Muscle layer of duodenum (tissue), 2 donors: ENCODE measurements around the gene SH3BGR.

Source experiments
- H3K27ac ChIP-seq: one replicate; pipeline ENCODE4 v1.7.0; 2013; ENCODE audit warnings: mild to moderate bottlenecking, low read length
- H3K27me3 ChIP-seq: one replicate; pipeline ENCODE4 v1.7.0; 2013; ENCODE audit warnings: low read depth, mild to moderate bottlenecking, control low read depth, low read length
- H3K36me3 ChIP-seq, 2 donors: one replicate each; pipeline ENCODE4 v1.7.0; 2013; ENCODE audit warnings: low read length in 2 of 2, control low read depth in 1 of 2, mild to moderate bottlenecking in 1 of 2; ENCODE audit not compliant: insufficient read depth in 2 of 2, control insufficient read depth in 1 of 2
- H3K4me1 ChIP-seq, 2 donors: one replicate each; pipeline ENCODE4 v1.7.0; 2013; ENCODE audit warnings: low read length in 2 of 2, mild to moderate bottlenecking in 2 of 2, control low read depth in 1 of 2, moderate library complexity in 1 of 2; ENCODE audit not compliant: insufficient read depth in 2 of 2, control insufficient read depth in 1 of 2
- H3K4me3 ChIP-seq, 2 donors: one replicate each; pipeline ENCODE4 v1.7.0; 2013; ENCODE audit warnings: low read length in 2 of 2, low read depth in 1 of 2, mild to moderate bottlenecking in 1 of 2
- H3K9me3 ChIP-seq, 2 donors: one replicate each; pipeline ENCODE4 v1.7.0; 2013; ENCODE audit warnings: low read length in 2 of 2, control low read depth in 1 of 2, mild to moderate bottlenecking in 1 of 2; ENCODE audit not compliant: control insufficient read depth in 1 of 2
- donor health status: healthy.

Gene SH3BGR

DNA sequence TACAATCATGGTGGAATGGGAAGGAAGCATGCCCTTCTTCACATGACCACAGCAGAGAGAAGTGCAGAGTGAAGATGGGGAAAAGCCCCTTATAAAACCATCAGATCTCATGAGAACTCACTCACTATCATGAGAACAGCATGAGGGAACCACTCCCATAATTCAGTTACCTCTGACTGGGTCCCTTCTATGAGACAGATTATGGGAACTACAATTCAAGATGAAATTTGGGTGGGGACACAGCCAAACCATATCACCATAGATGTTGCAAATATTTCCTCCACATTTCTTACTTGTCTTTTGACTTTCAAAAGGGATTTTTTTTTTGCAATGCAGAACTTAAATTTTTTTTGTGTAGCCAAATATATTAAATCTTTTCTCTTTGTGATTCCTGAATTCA lies 14.8 kb downstream of the SH3BGR start:
- H3K4me1 ChIP-seq = no peaks in the 10 kb centered on the region

DNA sequence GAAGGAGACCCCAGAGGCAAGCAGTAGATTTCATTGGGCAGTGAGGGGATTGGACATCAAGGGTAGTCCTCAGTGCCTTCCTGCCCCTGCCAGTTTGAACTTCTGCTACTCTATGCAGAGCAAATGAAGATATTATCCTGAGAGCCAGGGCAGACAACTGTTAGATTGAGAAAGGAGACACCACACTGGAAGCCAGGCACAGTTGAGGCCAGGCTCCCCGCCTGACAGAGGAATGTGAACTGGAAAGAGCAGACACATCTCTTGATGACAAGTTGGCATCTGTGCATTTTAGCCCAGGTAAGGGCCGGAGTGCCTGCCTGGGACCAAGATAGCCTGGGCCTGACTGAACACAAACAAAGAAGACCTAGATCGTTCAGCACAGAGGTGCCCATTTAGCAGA lies 16.0 kb downstream of the SH3BGR start:
- no peaks in the 10 kb centered on the region for H3K27me3 ChIP-seq
- peaks cover 0 to 9% of the 10 kb centered on the region in 2 donors for H3K36me3 ChIP-seq
- H3K4me3 ChIP-seq = no peak overlapping the region
- H3K27ac ChIP-seq = no peak overlapping the region
- H3K9me3 ChIP-seq = no peaks in the 10 kb centered on the region
- no peaks in the 10 kb centered on the region for H3K4me1 ChIP-seq

More for the DNA sequence above, 14.8 kb downstream of the SH3BGR start:
- no peaks in the 10 kb centered on the region for H3K9me3 ChIP-seq
- H3K27me3 ChIP-seq = no peaks in the 10 kb centered on the region
- H3K36me3 ChIP-seq = peaks cover 0 to 9% of the 10 kb centered on the region in 2 donors
- H3K27ac ChIP-seq = no peak overlapping the region
- no peak overlapping the region for H3K4me3 ChIP-seq

DNA sequence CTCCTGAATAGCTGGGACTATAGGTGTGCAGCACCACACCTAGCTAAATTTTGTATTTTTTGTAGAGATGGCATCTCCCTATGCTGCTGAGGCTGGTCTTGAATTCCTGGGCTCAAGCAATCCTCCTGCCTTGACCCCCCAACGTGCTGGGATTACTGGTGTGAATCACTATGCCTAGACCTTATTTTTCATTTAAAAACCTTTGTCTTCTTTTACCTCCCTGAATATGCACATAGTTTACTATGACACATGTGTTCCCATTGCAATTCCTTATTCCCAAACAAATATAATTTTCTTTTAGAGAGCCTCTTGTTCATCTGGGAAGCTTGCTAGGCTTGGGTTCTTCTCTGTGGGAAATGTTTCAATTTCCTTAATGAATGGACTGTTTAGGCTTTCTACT lies 16.8 kb downstream of the SH3BGR start:
- Histone ChIP-seq H3K4me3 (no peak overlapping the region), H3K9me3 (no peaks in the 10 kb centered on the region), H3K27me3 (no peaks in the 10 kb centered on the region), H3K4me1 (no peaks in the 10 kb centered on the region), H3K36me3 (peaks cover 0 to 6% of the 10 kb centered on the region in 2 donors), H3K27ac (no peak overlapping the region)

GRCh38 chr21:39471598-39471997 lies 19.8 kb downstream of the SH3BGR start:
- Histone ChIP-seq H3K4me3 (no peak overlapping the region), H3K27me3 (no peaks in the 10 kb centered on the region), H3K36me3 (peaks cover 0 to 10% of the 10 kb centered on the region in 2 donors), H3K4me1 (no peaks in the 10 kb centered on the region), H3K9me3 (no peaks in the 10 kb centered on the region), H3K27ac (no peak overlapping the region)

GRCh38 chr21:39472786-39473185 lies 21.0 kb downstream of the SH3BGR start:
- H3K9me3 ChIP-seq = no peaks in the 10 kb centered on the region
- peaks cover 0 to 10% of the 10 kb centered on the region in 2 donors for H3K36me3 ChIP-seq
- H3K4me3 ChIP-seq = no peak overlapping the region
- no peaks in the 10 kb centered on the region for H3K27me3 ChIP-seq
- H3K27ac ChIP-seq = no peak overlapping the region
- no peaks in the 10 kb centered on the region for H3K4me1 ChIP-seq

DNA sequence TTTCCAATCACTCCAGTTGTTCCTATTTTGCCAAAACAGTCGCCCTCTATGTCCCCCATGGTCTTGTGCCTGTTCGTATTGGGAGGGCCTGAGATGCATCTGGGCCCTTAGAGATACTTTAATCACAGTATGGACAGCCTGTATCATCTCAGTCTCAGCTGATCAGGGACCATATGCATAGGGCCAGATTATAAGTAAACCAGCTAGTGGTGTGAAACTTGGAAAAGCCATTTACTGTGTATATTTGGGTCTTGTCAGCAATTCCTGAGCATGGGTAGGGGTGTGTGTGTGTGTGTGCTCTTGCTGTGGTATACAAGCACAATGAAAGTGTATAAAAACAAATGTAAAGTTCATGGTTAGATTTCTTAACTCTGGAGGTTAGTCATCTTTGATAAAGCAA lies 22.8 kb downstream of the SH3BGR start:
- Histone ChIP-seq H3K27me3 (no peaks in the 10 kb centered on the region), H3K4me3 (no peak overlapping the region), H3K9me3 (no peaks in the 10 kb centered on the region), H3K4me1 (no peaks in the 10 kb centered on the region), H3K27ac (no peak overlapping the region), H3K36me3 (peaks cover 0 to 10% of the 10 kb centered on the region in 2 donors)

DNA sequence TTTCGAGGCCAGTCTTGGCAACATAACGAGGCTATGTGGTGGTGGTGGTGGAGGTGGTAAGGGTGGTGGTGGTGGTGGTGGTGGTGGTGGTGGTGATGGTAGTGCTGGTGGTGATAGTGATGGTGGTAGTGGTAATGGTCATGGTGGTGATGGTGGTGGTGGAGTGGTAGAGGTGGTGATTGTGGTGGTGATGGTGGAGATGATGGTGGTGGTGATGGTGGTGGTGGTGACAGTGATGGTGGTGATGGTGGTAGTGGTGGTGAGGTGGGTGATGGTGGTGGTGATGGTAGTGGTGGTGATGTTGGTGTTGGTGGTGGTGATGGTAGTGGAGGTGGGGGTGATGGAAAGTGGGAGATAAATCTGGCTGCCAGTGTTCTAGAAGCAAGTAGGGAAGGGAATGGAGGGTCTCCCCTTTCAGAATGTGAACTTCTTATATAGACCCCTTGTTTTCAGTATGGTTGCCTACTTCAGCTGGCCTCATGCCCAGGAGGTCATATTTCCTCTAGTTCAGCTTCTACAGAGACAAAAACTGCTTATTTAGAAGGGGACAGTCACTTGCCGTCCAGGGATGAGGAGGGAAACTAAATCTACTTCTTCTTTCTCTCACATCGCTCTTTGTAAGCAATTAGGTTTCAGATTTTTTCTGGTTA lies 27.5 kb downstream of the SH3BGR start:
- H3K4me3 ChIP-seq = no peak overlapping the region
- H3K27me3 ChIP-seq = no peaks in the 10 kb centered on the region
- H3K36me3 ChIP-seq = peaks cover 0 to 10% of the 10 kb centered on the region in 2 donors
- no peak overlapping the region for H3K27ac ChIP-seq
- no peaks in the 10 kb centered on the region for H3K9me3 ChIP-seq
- H3K4me1 ChIP-seq = peaks cover 0 to 5% of the 10 kb centered on the region in 2 donors

GRCh38 chr21:39479814-39480182 lies 28.0 kb downstream of the SH3BGR start:
- Histone ChIP-seq H3K27me3 (no peaks in the 10 kb centered on the region), H3K27ac (no peak overlapping the region), H3K9me3 (no peaks in the 10 kb centered on the region), H3K4me1 (peaks cover 0 to 5% of the 10 kb centered on the region in 2 donors), H3K4me3 (no peak overlapping the region), H3K36me3 (peaks cover 0 to 10% of the 10 kb centered on the region in 2 donors)

- no peak overlapping the region for H3K27ac ChIP-seq
- H3K9me3 ChIP-seq = no peaks in the 10 kb centered on the region
- H3K4me3 ChIP-seq = no peak overlapping the region
- no peaks in the 10 kb centered on the region for H3K27me3 ChIP-seq
- peaks cover 0 to 5% of the 10 kb centered on the region in 2 donors for H3K4me1 ChIP-seq
- H3K36me3 ChIP-seq = peaks cover 0 to 10% of the 10 kb centered on the region in 2 donors
These were observed 28.5 kb downstream of the SH3BGR start for GRCh38 chr21:39480271-39480670.

DNA sequence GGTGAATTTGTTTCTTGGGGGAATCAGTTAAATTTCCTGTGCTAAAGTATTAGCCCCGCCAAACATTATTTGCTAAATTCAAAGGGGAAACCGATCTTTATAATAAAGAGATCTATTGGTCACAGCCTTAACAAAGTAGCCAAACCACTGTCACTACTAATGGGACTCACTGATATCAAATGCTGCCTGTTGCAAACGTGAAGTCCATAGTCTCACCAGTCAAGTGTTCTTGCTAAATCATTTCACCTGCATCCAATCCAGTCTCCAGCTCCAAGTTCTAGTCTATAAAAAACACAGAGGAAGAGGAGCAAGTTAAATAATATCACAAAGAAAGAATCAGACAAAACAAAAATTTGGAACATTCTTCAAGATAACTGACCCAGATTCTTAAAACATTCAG lies 30.1 kb downstream of the SH3BGR start:
- H3K9me3 ChIP-seq = no peaks in the 10 kb centered on the region
- H3K27ac ChIP-seq = no peak overlapping the region
- H3K4me1 ChIP-seq = peaks cover 0 to 5% of the 10 kb centered on the region in 2 donors
- H3K36me3 ChIP-seq = no peaks in the 10 kb centered on the region
- H3K4me3 ChIP-seq = no peak overlapping the region
- H3K27me3 ChIP-seq = no peaks in the 10 kb centered on the region

GRCh38 chr21:39483917-39484316 lies 32.1 kb downstream of the SH3BGR start:
- H3K27ac ChIP-seq = no peak overlapping the region
- H3K27me3 ChIP-seq = no peaks in the 10 kb centered on the region
- peaks cover 0 to 5% of the 10 kb centered on the region in 2 donors for H3K36me3 ChIP-seq
- peaks cover 0 to 5% of the 10 kb centered on the region in 2 donors for H3K4me1 ChIP-seq
- no peak overlapping the region for H3K4me3 ChIP-seq
- H3K9me3 ChIP-seq = no peaks in the 10 kb centered on the region

- no peaks in the 10 kb centered on the region for H3K9me3 ChIP-seq
- H3K4me1 ChIP-seq = peaks cover 0 to 5% of the 10 kb centered on the region in 2 donors
- no peak overlapping the region for H3K4me3 ChIP-seq
- peaks cover 0 to 5% of the 10 kb centered on the region in 2 donors for H3K36me3 ChIP-seq
- H3K27me3 ChIP-seq = no peaks in the 10 kb centered on the region
- no peak overlapping the region for H3K27ac ChIP-seq
These were observed 33.0 kb downstream of the SH3BGR start for GRCh38 chr21:39484711-39485276.
